Hindlimb muscle (tissue), 1 donor: ENCODE measurements around the gene SIRT7. TPM values are rescaled to one million over a fixed set of nuclear protein-coding genes. Genes with fewer than 3 reads are reported as not detected.
A peak's percentile ranks its signal among the peaks of the same experiment; 100 is the strongest.

Source experiments
- DNase-seq: peaks from one replicate; pipeline ENCODE4 v3.0.0-alpha.2; 2013
- polyA plus RNA-seq: library from polyadenylated mRNA; unstranded; fragments of 120-200 nt; gene quantifications from one replicate; pipeline ENCODE4 v1.2.1, GENCODE V29; 2013; ENCODE audit not compliant: insufficient read length

Gene SIRT7, protein sequence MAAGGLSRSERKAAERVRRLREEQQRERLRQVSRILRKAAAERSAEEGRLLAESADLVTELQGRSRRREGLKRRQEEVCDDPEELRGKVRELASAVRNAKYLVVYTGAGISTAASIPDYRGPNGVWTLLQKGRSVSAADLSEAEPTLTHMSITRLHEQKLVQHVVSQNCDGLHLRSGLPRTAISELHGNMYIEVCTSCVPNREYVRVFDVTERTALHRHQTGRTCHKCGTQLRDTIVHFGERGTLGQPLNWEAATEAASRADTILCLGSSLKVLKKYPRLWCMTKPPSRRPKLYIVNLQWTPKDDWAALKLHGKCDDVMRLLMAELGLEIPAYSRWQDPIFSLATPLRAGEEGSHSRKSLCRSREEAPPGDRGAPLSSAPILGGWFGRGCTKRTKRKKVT
- polyA plus RNA-seq: 9.3 TPM

DNA sequence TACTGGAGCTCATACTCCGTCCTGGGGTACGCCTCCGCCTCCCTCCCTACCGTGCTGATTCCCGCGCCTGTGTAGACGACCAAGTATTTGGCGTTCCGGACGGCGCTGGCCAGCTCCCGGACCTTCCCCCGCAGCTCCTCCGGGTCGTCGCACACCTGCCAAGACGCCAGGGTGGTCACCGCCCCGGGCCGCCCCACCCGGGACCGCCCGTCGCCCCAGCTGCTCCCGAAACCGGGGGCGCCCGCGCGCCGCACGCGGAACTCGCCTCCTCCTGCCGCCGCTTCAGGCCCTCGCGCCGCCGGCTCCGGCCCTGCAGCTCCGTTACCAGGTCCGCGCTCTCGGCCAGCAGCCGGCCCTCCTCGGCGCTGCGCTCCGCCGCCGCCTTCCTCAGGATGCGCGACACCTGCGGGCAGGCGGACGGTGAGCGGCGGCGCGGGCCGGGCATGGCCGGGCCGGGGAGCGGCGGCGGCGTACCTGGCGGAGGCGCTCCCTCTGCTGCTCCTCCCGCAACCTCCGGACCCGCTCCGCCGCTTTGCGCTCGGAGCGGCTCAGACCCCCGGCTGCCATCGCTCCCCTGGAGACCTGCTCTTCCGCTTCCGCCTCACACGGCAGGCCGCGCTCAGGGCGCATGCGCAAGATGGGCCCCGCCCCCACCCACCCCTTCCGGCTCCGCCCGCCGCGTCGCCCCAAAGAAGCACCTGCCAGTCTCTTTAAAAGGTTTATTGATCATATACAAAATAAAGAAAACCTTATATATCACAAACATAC is at the start of gene SIRT7:
SIRT7 (minus strand) TSS at position 612 of the 768 bp plus-strand sequence; CDS start at position 567, 45 bp downstream.
- peak; percentile 80 for DNase-seq

GRCh38 chr17:81967244-81967532 is 49.2 kb upstream of the SIRT7 start:
- peak; percentile 20 for DNase-seq

DNA sequence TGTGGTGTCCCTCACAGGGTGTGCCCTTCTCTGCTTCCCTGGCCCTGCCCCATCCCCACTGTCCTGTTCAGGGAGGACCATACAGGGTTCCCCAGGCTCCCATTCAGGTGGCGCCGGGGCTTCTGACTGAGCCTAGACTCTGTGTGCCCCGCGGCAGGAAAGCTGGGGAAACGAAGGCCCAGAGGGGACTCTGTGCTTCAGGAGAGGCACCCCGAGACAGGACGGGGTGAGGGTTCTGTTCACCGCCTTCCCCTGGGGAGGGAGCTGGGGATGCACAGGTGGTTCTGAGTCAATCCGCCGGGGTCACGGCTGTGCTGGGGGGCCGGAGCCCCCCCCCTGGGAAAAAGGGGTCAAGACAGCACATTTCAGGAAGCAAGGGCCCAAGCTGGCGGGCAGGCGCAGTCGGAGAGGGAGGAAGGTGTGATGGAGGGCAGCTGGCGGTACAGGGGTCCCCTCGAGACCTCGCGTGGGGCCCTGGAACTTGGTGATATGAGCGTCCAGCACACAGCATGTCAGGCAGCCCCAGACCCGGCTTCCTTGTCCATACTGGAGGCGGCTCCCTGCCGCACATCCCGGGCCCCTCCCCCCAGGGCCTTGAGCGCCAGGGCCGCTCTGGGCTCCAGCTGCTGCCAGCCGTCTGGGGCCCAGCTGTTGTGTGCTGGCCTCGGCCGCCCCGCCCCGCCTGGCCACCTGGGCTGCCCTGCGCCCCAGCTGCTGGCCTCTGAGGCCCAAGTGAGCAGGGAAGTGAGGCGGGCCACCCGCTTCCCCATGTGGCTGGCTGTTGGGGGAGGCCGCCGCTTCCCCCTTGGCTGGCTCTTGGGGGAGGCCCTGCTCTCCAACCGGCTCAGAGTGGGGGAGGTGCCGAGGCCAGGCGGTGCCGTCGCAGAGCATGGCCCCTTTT is 48.6 kb upstream of the SIRT7 start:
- DNase-seq: peak; percentile 76

GRCh38 chr17:81964081-81964849 is 46.3 kb upstream of the SIRT7 start:
- DNase-seq: no peak

DNA sequence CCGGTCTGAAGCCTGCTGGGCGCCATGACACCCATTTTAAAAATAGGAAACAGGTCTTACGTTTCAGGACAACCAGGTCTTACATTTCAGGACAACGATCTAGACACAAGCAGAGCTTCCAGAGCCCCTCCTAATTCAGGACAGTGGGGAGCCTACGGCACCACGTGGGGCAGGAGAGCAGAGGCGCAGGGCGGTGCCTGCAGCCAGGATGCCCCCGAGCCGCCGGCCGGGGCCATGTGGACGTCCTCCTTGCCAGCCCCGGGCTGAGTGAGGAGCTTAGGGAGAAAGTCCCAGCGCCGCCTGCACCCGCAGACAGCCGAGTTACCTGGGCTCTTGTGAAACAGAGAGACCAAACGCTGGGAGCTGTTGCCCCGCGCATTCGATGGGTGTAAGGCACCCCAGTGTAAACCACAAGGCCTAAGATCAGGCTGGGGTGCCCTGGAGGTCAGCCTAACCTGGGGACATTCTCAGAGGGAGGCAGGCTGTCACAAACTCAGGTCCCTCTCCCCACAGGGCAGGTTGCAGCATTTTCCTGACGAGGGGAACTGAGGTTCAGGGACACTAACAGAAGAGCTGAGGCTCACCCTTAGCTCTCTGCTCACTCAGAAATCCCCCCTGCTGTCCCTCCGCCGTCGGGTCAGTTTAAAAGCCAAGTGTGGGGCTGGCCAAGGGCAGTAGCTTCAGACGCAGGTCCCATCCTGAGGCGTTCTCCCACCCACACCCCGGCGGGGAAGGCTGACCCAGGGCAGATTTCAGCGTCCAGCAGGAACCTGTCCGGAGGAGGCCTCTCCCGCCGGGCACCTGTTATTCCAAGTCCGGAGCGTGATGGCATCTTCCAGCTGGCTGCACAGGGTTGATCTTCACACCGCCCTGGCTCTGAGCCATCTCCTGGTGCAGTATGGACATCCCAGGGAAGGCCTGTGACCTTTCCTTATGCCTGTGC is 44.8 kb upstream of the SIRT7 start:
- DNase-seq: no peak

DNA sequence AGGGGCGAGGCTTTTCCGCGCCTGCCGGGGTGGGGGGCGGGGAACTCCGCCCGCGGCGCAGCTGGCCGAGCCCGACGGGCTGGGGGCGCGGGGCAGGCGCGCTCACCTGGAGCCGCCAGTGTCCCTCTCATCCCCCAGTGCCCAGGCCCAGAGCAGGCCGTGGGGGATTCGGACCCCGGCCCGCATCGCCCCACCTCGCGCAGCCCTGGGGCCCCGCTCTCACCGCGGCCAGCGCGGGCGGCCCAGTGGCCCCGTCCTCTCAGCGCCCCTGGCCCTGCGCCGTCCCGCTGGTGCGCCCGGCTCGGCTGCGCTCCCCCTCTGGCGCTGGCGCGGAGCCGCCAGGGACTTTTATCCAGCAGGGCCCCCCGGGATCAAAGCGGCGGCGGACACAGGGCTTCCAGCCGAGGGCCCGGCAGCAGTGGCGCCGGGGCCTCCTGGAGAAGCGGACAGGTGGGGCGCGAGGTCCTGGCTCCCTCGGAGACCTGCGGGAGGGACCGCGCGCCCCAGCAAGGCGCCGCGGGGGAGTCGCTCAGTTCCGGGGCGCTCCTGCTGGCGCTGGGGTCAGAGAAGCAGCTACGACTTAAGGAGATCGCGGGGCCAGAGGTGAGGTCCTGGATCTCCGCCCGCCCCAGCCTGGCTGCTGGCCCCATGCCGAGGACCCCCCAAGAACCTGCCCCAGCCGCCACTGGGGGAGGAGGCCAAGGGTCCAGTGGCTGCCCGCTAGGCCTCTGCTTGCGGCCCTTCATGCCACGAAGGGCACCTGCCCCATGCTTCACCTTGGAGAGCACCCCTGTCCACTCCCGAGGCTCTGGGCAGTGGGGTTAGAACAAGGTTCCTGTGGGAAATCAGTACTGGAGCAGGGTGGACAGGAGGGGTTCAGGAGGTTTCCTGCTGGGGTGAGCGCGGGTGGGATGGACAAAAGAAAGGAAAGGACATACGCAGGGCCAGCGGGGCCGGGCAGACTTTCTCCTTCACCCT is 43.8 kb upstream of the SIRT7 start:
- no peak for DNase-seq

DNA sequence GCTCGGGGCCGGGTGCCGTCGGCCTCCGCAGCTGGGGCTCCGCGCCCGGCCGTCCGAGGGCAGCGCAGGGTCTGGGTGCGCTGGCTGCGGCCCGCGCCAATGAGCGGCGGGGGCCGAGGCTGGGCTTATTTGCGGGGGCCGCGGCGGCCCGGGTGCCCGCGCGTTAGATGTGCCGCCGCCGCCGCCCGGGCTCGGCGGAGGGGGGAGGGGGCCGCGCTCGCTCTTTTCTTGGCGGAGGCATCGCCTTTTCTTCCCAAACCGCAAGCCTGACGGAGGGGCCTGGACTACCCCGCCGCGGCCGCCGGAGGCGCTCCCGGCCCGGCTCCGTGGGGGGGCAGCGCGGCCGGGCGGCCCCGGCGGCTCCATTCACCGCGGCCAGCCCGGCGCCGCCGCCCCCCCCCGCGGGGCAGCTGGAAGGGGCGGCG is 43.1 kb upstream of the SIRT7 start, which contains the start of gene NOTUM:
NOTUM (minus strand) TSS at position 101 of the 425 bp plus-strand sequence. CDS start 278 bp downstream, outside the sequence.
- DNase-seq: no peak

GRCh38 chr17:81960130-81960958 is 42.4 kb upstream of the SIRT7 start:
- DNase-seq: no peak

GRCh38 chr17:81959362-81960129 is 41.6 kb upstream of the SIRT7 start:
- DNase-seq: peak; percentile 75

DNA sequence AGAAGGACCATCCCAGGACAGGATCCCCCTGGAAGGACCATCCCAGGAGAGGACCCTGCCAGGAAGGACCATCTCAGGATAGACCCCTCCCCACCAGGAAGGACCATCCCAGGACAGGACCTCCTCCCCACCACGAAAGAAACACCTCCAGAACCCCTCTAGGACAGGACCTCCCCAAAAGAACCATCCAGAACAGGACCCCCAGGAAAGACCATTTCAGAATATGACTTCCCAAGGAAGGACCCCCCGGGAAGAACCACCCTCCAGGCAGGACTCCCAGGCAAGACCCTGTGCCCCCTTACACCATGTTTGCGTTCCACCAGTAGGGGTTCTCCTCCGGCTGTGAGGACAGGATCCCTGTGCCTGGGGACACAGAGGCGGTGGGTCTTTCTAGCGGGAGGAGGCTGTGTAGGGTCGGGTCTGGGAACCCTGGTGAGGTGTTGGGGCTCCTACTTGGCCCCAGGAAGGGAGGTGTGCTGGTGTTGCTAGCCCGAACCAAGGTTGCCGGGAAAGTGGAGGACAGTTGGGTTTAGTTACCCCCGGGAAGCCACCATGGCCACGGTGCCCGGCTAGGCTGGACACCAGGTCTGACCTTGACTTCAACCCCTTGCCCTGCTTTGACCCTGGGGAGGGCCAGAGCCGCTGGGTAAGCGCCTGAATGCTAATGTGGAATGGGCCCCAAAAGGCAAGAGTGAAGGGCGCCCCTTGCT is 40.8 kb upstream of the SIRT7 start:
- DNase-seq: no peak

DNA sequence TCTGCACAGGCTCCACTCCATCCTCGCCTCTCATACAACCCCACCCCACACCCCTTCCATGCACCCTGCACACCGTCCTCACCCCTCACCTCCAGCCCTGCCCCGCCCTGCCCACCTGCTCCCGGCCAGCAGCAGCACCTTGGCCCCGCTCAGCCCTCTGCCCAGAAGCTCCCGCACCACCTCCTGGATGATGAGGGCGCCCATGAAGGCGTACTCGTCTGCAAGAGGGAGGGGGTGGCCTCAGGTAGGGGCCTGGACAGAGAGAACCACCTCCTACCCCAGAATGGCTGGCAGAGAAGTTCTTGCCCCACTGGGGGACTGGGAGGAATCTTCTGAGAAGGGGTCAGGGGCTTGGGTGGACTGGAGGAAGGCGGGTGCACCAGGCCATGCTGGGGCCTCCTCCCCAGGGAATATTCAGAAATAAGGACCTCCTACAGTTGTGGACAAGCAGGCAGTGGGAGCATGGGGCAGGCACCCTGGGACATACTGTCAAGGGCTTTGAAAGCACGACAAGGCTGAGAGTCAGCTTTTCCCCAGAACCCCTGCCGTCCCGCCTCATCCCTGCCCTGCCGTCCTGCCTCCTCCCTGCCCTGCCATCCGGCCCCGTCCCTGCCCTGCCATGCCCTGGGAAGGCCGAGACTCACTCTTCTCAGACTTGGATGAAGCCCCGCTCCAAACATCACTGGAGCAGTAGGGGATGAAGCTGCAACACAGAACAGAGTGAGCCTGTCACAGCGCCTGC is 39.9 kb upstream of the SIRT7 start:
- DNase-seq: no peak

GRCh38 chr17:81956607-81957589 is 38.9 kb upstream of the SIRT7 start:
- DNase-seq: no peak

- no peak for DNase-seq
Measured at GRCh38 chr17:81955756-81956544, 38.0 kb upstream of the SIRT7 start.

- no peak for DNase-seq
Measured at GRCh38 chr17:81955058-81955681, 37.2 kb upstream of the SIRT7 start.
